Measurements from ENCODE around the gene LGALS7B.
"Not testable (repeated sequence)": the region's sequence is repeated elsewhere in the genome, so short reads cannot be mapped to it uniquely, and the experiment has no call there.

LGALS7B gene

DNA sequence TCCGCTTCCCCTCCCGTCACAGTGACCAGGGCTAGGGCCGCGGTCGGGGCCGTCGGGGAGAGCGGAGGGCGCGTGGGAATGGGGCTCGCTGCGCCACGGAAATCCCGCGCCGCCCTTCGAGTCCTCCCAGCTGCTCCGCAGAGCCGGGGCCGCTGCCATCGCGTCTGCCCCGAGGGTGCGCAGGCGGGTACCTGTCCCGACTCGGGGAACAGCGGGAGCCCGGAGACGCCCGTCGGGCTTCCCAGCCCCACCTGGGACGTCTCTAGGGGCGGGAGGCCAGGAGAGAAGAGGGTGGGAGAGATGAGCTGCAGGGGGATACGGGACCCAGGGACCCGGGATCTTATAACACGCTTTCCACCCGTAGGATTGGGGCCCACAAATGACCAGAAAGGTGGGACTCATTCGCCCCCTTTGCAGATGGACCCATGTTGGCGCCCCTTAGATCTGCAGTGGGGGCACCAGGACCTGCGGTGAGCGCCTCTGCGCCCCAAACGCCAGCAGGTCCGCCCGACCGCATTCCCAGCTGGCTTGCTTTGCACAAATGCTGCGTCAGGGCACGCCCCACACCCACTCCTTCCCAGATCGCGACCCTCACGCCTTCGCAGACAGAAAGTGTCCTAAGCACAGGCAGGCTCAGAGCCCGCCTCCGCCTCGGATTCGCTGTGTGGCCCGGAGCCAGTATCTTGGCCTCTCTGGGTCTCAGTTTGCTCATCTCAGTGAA lies 18.6 kb upstream of the LGALS7B start:
- not testable (repeated sequence) for DNase-seq (ENCODE audit: low spot score)

DNA sequence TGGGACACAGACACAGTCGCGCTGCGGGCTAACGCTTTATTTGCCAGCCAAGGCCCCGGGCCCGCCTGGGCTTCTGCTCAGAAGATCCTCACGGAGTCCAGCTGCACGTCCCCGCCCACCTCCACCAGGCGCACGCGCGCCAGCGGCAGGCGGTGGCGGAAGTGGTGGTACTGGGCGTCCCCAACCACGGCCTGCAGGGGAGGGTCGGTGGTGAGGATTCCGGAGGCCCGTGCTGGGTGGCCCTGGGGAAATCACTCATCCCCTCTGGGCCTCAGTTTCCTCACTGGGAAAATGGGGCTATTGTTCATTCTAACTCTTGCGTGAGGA lies 18.1 kb upstream of the LGALS7B start:
- DNase-seq (ENCODE audit: low spot score): not testable (repeated sequence)

DNA sequence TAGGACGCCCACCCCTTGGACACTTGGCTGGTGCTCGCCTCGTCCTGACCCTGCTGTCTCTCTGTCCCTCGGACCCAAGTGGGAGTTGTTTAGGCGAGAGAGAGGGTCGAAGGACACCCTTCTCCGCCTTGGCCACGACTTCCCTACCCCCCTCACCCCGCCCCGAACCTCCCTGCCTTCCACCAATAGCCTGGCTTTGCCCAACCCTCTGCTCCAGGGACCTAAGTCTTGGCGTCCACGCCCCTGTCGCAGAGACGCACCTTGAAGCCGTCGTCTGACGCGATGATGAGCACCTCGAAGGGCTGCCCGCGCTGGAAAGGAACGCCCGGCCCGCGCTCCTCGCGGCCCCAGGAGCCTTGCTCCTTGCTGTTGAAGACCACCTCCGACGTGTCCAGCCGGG lies 17.4 kb upstream of the LGALS7B start:
- not testable (repeated sequence) for DNase-seq (ENCODE audit: low spot score)

DNA sequence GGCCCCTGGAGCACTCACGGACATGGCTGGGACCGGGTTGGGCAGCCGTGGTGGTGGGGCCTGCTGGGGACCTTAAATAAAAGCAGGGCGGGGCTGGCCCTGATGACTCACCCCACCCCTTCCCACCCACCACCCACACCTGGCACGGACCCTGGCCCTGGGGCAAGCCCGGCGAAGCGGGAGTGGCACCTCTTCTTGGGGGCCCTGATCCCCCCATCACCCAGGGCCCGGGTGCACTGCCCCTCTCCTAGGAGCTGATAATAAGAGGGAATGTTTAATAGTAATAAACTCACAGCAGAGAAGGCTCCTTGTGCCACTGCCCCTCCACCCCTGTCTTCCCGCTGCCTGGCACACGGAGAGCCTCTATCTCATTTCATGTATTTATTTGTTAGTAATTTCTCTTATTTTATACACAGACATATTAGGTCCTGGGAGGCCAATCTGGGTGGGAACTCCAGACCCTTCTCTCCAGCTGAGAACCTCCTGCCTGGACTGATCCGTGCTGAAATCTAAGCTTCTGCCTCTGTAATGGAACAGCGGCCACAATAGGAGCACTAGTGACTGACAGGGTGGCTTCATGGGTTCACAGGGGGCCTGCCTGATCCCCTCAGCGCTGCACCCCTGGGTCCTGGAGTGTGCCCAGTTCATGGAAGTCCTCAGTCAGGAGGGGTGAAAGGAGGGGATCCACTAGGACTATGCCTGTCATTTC lies 15.4 kb upstream of the LGALS7B start, which contains the start of gene LGALS7:
TSS of gene LGALS7 (minus strand) at position 49 of the 709 bp plus-strand sequence. CDS start at position 24, 25 bp downstream.
- no peak for DNase-seq (ENCODE audit: low spot score)

DNA sequence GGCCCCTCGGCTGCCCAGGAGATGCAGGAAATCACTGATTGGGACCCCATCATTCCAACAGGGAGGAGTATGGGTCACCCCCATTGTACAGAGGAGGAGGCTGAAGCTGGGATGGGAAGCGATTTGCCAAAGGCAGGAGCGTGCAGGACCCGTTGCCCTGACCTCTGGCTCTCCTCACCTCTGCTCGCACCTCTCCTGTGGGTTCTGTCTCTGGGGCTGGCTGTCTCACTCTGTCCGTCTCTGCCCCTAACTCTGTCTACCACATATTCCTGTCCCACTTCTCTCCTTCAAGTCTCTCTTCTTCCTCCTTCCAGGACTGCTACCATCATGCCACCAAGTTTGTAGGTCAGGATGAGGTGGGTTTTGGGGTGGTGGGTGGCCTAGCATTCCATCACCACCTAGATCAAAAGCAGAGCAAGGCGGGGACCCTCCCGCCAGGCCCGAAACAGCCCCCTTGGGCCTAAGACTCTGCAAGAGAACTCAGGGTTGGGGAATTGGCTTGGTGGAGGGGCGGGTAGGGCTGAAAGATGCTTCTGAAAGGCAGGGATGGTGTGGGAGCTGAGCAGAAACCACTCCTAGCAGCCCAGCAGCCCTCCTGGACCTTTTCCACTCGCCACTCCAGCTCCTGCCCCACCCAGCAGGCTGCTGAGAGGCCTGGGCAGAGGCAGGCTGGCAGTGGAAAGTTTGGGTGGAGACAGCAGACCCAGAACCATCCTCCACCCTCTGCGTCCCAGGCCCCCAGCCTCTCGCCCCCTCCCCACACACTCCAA lies 14.6 kb upstream of the LGALS7B start:
- DNase-seq (ENCODE audit: low spot score): no peak

DNA sequence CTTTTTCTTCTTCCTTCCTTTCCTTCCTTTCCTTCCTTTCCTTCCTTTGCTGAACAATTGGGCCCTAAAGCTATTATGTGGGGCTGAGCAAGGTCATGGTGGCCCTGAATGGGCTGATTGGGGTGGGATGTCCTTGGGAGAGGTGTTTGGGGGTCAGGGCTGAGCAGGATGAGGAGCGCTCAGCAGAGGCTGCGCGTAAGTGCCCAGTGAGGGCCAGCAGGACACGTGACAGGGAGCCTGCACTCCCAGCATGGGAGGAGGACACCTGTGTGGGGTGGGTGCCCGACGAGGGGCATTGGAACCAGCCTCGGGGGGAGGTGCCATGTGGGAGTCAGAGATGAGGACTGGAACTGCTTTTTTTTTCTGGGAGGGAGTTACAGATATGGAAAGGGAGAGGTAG lies 10.3 kb upstream of the LGALS7B start:
- DNase-seq (ENCODE audit: low spot score): no peak

DNA sequence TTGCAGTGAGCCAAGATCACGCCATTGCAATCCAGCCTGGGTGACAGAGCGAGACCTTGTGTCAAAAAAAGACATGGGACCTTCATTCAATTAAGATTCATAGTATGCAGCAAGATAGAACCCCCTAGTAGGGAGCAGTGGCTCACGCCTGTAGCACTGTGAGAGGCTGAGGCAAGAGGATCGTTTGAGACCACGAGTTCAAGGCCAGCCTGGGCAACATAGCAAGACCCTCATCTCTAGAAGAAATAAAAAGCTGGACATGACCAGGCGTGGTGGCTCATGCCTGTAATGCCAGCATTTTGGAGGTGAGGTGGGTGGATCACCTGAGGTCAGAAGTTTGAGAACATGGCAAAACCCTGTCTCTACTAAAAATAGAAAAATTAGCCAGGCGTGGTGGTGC lies 8.6 kb upstream of the LGALS7B start:
- DNase-seq (ENCODE audit: low spot score): no peak

DNA sequence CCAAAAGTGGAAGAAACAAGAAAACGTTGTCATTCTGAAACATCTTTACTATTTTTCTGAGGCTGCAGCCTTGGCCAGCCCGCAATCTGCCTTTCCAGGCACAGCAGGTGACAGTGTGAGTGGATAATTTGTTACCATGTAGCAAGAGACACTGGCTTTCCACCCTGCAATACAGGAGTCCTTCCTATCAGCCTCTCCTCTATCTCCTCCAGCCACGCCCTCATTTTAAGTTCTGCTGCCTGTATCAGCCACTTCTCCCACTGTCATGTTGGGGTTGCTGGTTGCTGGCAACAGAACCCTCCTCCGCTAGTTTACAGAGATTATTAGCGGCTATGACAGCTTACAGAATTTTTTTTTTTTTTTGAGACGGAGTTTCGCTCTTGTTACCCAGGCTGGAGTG lies 7.9 kb upstream of the LGALS7B start:
- DNase-seq (ENCODE audit: low spot score): no peak

DNA sequence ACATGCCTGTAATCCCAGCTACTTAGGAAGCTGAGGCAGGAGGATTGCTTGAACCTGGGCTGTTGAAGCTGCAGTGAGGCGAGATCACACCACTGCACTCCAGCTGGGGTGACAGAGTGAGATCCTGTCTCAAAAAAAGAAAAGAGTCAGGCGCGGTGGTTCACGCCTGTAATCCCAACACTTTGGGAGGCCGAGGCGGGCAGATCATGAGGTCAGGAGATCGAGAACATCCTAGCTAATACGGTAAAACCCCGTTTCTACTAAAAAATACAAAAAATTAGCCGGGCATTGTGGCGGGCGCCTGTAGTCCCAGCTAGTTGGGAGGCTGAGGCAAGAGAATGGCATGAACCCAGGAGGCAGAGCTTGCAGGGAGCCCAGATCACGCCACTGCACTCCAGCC lies 6.8 kb upstream of the LGALS7B start:
- not testable (repeated sequence) for DNase-seq (ENCODE audit: low spot score)

DNA sequence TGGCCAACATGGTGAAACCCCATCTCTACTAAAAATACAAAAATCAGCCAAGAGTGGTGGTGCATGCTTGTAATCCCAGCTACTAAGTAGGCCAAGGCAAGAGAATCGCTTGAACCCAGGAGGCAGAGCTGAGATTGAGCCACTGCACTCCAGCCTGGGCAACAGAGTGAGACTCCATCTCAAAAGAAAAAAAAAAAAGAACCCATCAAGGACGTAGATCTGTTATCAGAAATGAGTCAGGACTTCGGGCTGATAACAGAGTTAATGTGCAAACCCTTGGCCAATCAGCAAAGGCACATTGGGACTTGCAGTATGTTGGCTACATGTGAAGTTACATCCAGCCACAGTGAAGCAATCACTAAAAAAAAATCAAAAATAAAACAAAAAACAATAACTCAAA lies 4.8 kb upstream of the LGALS7B start:
- no peak for DNase-seq (ENCODE audit: low spot score)

DNA sequence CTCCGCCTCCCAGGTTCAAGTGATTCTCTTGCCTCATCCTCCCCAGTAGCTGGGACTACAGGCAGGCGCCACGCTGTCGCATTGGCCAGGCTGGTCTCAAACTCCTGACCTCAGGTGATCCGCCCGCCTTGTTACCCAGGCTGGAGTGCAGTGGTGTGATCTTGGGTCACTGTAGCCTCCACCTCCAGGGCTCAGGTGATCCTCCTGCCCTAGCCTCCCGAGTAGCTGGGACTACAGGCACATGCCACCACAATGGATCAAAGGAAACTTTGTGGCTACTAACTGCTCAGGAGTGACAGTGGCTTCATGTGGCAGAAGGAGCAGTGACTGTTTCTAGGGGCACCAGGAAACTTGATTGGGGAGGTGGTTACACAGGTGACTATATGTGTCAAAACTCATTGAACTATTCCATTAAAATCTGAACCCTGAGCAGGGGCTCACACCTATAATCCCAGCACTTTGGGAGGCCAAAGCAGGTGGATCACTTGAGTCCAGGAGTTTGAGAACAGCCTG lies 3.8 kb upstream of the LGALS7B start:
- DNase-seq (ENCODE audit: low spot score): no peak

DNA sequence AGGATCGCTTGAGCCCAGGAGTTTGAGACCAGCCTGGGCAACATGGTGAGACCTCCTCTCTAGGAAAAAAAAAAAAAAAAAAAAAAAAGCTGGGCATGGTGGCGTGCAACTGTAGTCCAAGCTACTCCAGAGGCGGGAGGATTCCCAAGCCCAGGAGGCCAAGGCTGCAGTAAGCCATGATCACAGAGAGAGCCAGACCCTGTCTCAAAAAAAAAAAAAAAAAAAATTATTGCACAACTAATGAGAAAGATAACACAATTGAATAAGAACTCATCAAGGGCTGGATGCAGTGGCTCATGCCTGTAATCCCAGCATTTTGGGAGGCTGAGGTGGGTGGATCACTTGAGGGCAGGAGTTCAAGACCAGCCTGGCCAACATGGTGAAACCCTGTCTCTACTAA lies 2.9 kb upstream of the LGALS7B start:
- DNase-seq (ENCODE audit: low spot score): not testable (repeated sequence)

DNA sequence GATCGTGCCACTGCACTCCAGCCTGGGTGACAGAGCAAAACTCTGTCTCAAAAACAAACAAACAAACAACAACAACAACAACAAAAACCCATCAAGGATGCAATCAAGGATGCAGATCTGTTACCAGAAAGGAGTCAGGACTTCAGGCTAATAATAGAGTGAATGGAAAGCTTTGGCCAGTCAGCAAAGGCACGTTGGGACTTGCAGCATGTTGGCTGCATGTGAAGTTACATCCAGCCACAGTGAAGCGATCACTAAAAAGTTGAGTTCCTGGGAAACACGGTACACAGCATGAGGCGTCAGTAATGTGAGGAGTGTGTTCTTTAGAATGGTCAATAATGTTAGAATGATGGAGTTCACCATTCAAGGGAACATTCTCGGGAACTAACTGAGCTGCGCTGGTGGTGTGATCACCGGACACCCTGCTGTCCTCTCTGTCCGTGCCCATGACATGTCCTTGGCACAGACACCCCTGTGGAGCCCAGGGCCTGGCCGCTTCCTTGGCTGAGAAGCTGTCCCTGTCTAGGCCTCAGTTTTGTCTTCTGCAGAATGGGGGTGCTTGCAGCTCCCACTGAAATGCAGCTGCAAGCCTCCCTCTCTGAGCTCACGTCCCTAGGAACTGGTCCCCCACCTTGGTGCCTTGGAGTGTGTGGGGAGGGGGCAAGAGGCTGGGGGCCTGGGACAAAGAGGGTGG lies 2.3 kb upstream of the LGALS7B start:
- DNase-seq (ENCODE audit: low spot score): no peak

DNA sequence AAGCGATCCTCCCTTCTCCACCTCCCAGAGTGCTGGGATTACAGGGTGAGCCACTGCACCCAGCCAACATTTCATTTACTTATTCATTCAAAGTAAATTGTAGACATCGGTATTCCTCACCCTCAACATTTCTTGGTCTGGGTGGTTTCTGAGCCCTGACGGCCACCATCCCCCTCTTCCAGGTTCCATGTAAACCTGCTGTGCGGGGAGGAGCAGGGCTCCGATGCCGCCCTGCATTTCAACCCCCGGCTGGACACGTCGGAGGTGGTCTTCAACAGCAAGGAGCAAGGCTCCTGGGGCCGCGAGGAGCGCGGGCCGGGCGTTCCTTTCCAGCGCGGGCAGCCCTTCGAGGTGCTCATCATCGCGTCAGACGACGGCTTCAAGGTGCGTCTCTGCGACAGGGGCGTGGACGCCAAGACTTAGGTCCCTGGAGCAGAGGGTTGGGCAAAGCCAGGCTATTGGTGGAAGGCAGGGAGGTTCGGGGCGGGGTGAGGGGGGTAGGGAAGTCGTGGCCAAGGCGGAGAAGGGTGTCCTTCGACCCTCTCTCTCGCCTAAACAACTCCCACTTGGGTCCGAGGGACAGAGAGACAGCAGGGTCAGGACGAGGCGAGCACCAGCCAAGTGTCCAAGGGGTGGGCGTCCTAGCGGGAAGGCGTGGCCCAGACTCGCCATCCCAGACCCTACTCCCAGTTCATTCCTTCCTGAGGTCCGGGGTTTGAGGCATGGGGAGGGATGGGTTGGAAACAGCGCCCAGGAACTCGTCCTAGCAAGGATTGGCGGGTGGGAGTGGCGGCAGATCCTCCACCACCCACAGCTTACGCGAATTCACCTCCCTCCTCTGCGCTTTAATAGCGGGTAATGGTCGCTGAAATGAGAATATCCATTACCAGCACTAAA lies 1.8 kb downstream of the LGALS7B start:
- DNase-seq (ENCODE audit: low spot score): not testable (repeated sequence)

DNA sequence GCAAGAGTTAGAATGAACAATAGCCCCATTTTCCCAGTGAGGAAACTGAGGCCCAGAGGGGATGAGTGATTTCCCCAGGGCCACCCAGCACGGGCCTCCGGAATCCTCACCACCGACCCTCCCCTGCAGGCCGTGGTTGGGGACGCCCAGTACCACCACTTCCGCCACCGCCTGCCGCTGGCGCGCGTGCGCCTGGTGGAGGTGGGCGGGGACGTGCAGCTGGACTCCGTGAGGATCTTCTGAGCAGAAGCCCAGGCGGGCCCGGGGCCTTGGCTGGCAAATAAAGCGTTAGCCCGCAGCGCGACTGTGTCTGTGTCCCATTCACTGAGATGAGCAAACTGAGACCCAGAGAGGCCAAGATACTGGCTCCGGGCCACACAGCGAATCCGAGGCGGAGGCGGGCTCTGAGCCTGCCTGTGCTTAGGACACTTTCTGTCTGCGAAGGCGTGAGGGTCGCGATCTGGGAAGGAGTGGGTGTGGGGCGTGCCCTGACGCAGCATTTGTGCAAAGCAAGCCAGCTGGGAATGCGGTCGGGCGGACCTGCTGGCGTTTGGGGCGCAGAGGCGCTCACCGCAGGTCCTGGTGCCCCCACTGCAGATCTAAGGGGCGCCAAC lies 2.6 kb downstream of the LGALS7B start:
- not testable (repeated sequence) for DNase-seq (ENCODE audit: low spot score)

DNA sequence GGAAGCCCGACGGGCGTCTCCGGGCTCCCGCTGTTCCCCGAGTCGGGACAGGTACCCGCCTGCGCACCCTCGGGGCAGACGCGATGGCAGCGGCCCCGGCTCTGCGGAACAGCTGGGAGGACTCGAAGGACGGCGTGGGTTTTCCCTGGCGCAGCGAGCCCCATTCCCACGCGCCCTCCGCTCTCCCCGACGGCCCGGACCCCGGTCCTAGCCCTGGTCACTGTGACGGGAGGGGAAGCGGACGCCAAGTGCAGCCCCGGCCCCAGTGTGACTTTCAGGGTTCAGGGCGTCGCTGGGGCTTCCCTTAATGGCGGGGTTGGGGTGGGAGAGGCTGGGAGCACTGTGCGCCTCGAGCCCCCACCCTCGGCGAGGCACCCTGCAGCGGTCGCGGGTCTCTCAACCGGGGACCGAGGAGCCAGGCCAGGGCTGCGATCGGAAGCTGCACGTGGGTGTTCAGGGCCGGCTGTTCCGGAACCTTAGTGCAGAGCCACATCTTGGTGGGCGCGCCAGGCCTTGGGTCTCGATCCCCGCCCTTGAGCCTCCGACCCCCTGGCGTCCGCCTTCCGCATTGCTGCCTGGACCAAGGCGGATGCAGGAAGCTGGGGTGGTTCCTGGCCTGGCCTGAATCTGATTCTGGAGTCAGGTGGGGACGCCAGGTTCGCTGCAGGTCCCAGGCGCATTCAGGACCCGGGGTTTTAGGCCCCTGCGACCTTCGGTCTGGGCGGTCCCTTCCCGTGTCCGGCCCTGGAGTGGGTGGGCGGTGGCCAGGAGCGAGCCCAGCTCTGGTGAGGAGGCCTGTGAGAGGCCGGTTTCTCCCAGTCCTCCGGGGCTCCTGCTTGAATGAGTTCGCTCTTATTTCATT lies 3.5 kb downstream of the LGALS7B start:
- DNase-seq (ENCODE audit: low spot score): no peak

DNA sequence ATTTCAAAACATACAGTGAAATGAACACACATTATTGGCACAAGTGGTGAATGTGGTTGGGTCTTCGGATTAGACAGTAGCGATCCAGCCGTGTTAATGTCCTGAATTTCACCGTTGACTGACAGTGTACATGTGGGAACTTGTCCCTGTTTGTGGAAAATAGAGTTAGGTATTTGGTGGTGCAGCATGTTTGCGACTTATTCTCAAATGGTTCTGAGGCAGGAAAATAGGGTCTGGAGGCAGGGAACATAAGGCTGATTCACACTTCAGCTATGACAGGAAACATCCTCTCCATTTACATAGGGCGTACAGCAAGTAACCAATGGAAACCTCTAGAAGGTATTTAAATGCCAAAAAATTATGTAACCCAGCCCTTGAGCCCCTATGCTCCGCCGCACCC lies 4.2 kb downstream of the LGALS7B start:
- no peak for DNase-seq (ENCODE audit: low spot score)

DNA sequence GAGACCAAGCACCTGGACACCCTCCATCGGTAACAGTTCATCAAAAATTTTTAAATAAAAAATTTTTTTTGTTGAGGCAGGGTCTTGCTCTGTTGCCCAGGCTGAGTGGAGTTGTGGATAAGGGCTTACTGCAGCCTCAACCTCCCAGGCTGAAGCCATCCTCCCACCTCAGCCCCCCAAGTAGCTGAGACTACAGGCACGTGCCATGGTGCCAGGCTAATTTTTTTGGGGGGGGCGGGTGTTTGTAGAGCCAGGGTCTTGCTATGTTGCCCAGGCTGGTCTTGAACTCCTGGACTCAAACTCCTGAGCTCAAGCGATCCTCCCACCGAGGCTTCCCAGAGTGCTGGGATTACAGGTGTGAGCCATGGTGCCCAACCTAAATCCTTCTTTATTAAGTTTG lies 4.7 kb downstream of the LGALS7B start:
- DNase-seq (ENCODE audit: low spot score): no peak

DNA sequence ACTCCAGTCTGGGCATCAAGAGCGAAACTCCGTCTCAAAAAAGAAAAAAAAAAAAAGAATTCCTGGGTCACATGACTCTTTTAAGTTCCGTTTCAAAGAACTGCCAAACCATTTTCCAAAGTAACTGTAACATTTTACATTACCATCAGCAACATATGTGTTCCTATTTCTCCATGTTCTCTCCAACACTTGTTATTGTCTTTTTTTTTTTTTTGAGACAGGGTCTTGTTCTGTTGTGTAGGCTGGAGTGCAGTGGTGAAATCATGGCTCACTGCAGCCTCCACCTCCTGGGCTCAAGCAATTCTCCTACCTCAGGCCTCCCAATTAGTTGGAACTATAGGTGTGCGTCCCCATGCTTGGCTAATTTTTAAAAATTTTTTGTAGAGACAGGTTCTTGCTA lies 6.5 kb downstream of the LGALS7B start:
- DNase-seq (ENCODE audit: low spot score): no peak

DNA sequence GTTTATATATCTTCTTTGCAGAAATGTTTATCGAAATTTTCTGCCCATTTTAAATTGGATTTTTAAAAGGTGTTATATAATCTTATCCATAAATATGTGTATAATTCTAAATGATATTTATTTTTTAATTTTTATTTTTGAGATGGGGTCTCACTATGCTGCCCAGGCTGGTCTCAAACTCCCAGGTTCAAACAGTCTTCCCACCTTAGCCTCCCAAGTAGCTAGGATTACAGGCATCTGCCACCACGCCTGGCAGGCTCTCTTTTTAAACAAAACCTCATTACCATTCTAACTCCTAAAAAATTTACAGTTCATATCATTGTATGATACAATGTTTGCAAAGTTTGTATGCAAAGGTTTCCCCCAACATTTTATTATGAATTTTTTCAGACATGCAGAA lies 7.2 kb downstream of the LGALS7B start:
- no peak for DNase-seq (ENCODE audit: low spot score)

All from Ammon's horn (tissue), 1 donor.